Keratinocyte (primary cell): ENCODE data around the gene TBL2. TPM values are rescaled to one million over a fixed set of nuclear protein-coding genes. Genes with fewer than 3 reads are reported as not detected.
A peak's percentile ranks its signal among the peaks of the same experiment; 100 is the strongest.

Source experiments
- DNase-seq: peaks from one replicate; pipeline ENCODE4 v3.0.0-alpha.2; 2011; ENCODE audit warnings: low read depth, missing footprints, low spot score
- FAIRE-seq: peaks from 2 replicates; lab custom pipeline; 2011; peaks lifted over from hg19 to GRCh38; lab: Jason Lieb, UNC
- H2AFZ ChIP-seq: 2 replicates; pipeline ENCODE4 v1.6.0; 2012; ENCODE audit warnings: low read length, control low read depth, inconsistent platforms; ENCODE audit not compliant: control insufficient read depth
- H3K27ac ChIP-seq: 2 replicates; pipeline ENCODE4 v1.5.1; 2011; ENCODE audit warnings: low read length; ENCODE audit not compliant: control insufficient read depth, insufficient read depth
- H3K27me3 ChIP-seq: 3 replicates; pipeline ENCODE4 v1.6.0; 2011; ENCODE audit warnings: low read length; ENCODE audit not compliant: control insufficient read depth, insufficient read depth; ENCODE audit errors: extremely low read depth
- H3K36me3 ChIP-seq, 2 experiments: 2 replicates in 1 of 2; 3 replicates in 1 of 2; pipeline ENCODE4 v1.5.1; 2011; ENCODE audit warnings: low read length in 2 of 2, mild to moderate bottlenecking in 1 of 2; ENCODE audit not compliant: control insufficient read depth in 2 of 2, insufficient read depth in 2 of 2; ENCODE audit errors: extremely low read depth in 1 of 2
- H3K4me1 ChIP-seq: 3 replicates; pipeline ENCODE4 v1.5.1; 2011; ENCODE audit warnings: low read length; ENCODE audit not compliant: control insufficient read depth, insufficient read depth; ENCODE audit errors: extremely low read depth
- H3K4me2 ChIP-seq: 3 replicates; pipeline ENCODE4 v1.6.0; 2011; ENCODE audit warnings: low read depth, low read length; ENCODE audit not compliant: control insufficient read depth, insufficient read depth; ENCODE audit errors: extremely low read depth
- H3K4me3 ChIP-seq, 3 experiments: fragments of 200-600 bp in 1 of 3; sonication (generic) in 1 of 3; 2 replicates in 2 of 3; 3 replicates in 1 of 3; pipeline ENCODE4 v1.5.1; 2011 to 2016; ENCODE audit warnings: low read length in 3 of 3, mild to moderate bottlenecking in 3 of 3, control low read depth in 2 of 3, inconsistent platforms in 1 of 3, low read depth in 1 of 3, mixed read lengths in 1 of 3, mixed run types in 1 of 3, moderate library complexity in 1 of 3; ENCODE audit not compliant: control insufficient read depth in 2 of 3, insufficient read depth in 2 of 3; ENCODE audit errors: extremely low read depth in 1 of 3
- H3K79me2 ChIP-seq: 2 replicates; pipeline ENCODE4 v1.6.0; 2012; ENCODE audit warnings: low read length; ENCODE audit not compliant: control insufficient read depth, insufficient read depth
- H3K9ac ChIP-seq: 3 replicates; pipeline ENCODE4 v1.6.0; 2011; ENCODE audit warnings: low read length; ENCODE audit not compliant: control insufficient read depth, insufficient read depth; ENCODE audit errors: extremely low read depth
- H3K9me1 ChIP-seq: 3 replicates; pipeline ENCODE4 v1.6.0; 2011; ENCODE audit warnings: low read length; ENCODE audit not compliant: control insufficient read depth, insufficient read depth; ENCODE audit errors: extremely low read depth
- H3K9me3 ChIP-seq: 2 replicates; pipeline ENCODE4 v1.5.1; 2012; ENCODE audit warnings: low read depth, low read length; ENCODE audit not compliant: control insufficient read depth
- H4K20me1 ChIP-seq: 3 replicates; pipeline ENCODE4 v1.6.0; 2011; ENCODE audit warnings: low read length; ENCODE audit not compliant: control insufficient read depth, insufficient read depth; ENCODE audit errors: extremely low read depth
- CTCF ChIP-seq, 3 experiments: IDR thresholded peaks in 1 of 3; conservative IDR thresholded peaks in 1 of 3; optimal IDR thresholded peaks in 1 of 3; 2 replicates in 2 of 3; 3 replicates in 1 of 3; pipeline versions ENCODE3 to v1.5.1; 2011; ENCODE audit warnings: low read length in 3 of 3, mild to moderate bottlenecking in 3 of 3, moderate library complexity in 2 of 3, control low read depth in 1 of 3, inconsistent platforms in 1 of 3; ENCODE audit not compliant: insufficient read depth in 2 of 3; ENCODE audit errors: extremely low read depth in 1 of 3
- EZH2 ChIP-seq: IDR thresholded peaks from one replicate; pipeline ENCODE4 v1.6.1; 2012; ENCODE audit warnings: inconsistent platforms, mild to moderate bottlenecking, low read length, moderate library complexity
- dilution Hi-C: fragments of 300-500 bp; cut with MboI; formaldehyde crosslinking; loops from one replicate; pipeline ENCODE4 v1.7.0; 2020; ENCODE audit warnings: low sequenced_read_pairs; ENCODE audit not compliant: extremely low pct_ligation_motif_present
- polyA plus RNA-seq, 5 experiments: library from polyadenylated mRNA; depleted of rRNA in 3 of 5; stranded (reverse) in 3 of 5; stranded (forward) in 1 of 5; unstranded in 1 of 5; fragments of >200 nt; gene quantifications; 1 replicate in 1 of 5; 2 replicates in 3 of 5; 3 replicates in 1 of 5; pipeline versions ENCODE4 v1.2.1 to v1.2.3, GENCODE V29; 2011 to 2012; ENCODE audit warnings: missing spikeins in 2 of 5, low read depth in 1 of 5, low replicate concordance in 1 of 5

Gene TBL2
- polyA plus RNA-seq, 1 donor (not counting 4 experiments of a cell fraction or from before 2014, with no cell fraction given), result 29.4 TPM

- no peak overlapping the region for H2AFZ ChIP-seq
- dilution Hi-C loops, result no loop called here
- H3K9ac ChIP-seq, result no peak overlapping the region
- peaks cover 11% of the 10 kb centered on the region for H4K20me1 ChIP-seq
- peaks cover 2 to 26% of the 10 kb centered on the region in 2 experiments for H3K36me3 ChIP-seq
- no peak overlapping the region for H3K27ac ChIP-seq
- FAIRE-seq (no peak), DNase-seq (no peak)
- H3K79me2 ChIP-seq, result peaks cover 78% of the 10 kb centered on the region
- no peak for TF ChIP-seq EZH2
- TF ChIP-seq CTCF (optimal IDR thresholded peaks at IDR 0.05 in 1 of 3, IDR thresholded peaks at IDR 0.05 in 1 of 3, conservative IDR thresholded peaks at IDR 0.05 in 1 of 3; ENCODE audit: extremely low read depth in 1 of 3, insufficient read depth in 2 of 3, low read length in 3 of 3), result no peak
- peaks cover 21% of the 10 kb centered on the region for H3K4me1 ChIP-seq
- no peaks in the 10 kb centered on the region for H3K27me3 ChIP-seq
- peak overlapping the region; percentile 100 for H3K4me2 ChIP-seq
- H3K4me3 ChIP-seq, result no peak overlapping the region
- H3K9me1 ChIP-seq, result no peaks in the 10 kb centered on the region
- H3K9me3 ChIP-seq, result no peaks in the 10 kb centered on the region
Measured at GRCh38 chr7:73518470-73518869, 59.9 kb downstream of the TBL2 start.

Other genes with a start within 250 kb of the TBL2 start
- 0.08 to 0.16 TPM (median 0.13 TPM) in 3 replicates for gene FZD9, start 144.8 kb downstream of the TBL2 start, polyA plus RNA-seq
- 14.2 to 24.3 TPM (median 23.6 TPM) in 3 replicates for gene BAZ1B, start 56.3 kb downstream of the TBL2 start, polyA plus RNA-seq
- gene BCL7B, start 20.9 kb downstream of the TBL2 start, polyA plus RNA-seq, result 38.5 to 49.6 TPM (median 41.0 TPM) in 3 replicates
- 0.05 to 0.14 TPM (median 0.05 TPM) in 3 replicates for gene MLXIPL, start 45.9 kb upstream of the TBL2 start, polyA plus RNA-seq
- 0.65 to 1.5 TPM (median 0.81 TPM) in 3 replicates for gene VPS37D, start 89.3 kb upstream of the TBL2 start, polyA plus RNA-seq
- 4.9 to 5.7 TPM (median 5.0 TPM) in 3 replicates for gene DNAJC30, start 104.9 kb upstream of the TBL2 start, polyA plus RNA-seq
- 47.1 to 87.5 TPM (median 72.0 TPM) in 3 replicates for gene BUD23, start 105.0 kb upstream of the TBL2 start, polyA plus RNA-seq
- 19.4 to 37.9 TPM (median 22.4 TPM) in 3 replicates for gene STX1A, start 141.1 kb upstream of the TBL2 start, polyA plus RNA-seq
- 11.3 to 15.2 TPM (median 11.5 TPM) in 3 replicates for gene ABHD11, start 160.2 kb upstream of the TBL2 start, polyA plus RNA-seq
- not detected in 3 replicates for gene CLDN3, start 191.7 kb upstream of the TBL2 start, polyA plus RNA-seq